SK-N-SH (cell line): ENCODE data around the gene TBL2. TPM values are rescaled to one million over a fixed set of nuclear protein-coding genes. Genes with fewer than 3 reads are reported as not detected.

Experiments
- CTCF ChIA-PET: fragments of 300-600, 350-600 bp; formaldehyde crosslinking; extraction: SDS; loops from one replicate; lab custom pipeline; 2021; lab: Yijun Ruan, JAX
- POLR2A ChIA-PET: fragments of 350-600 bp; sonication (Branson Sonifier 250); formaldehyde crosslinking; extraction: SDS; loops from one replicate; lab custom pipeline; 2020; ENCODE audit warnings: antibody characterized with exemption, inconsistent platforms; lab: Yijun Ruan, JAX
- DNase-seq: peaks from one replicate; pipeline ENCODE4 v3.0.0; 2012
- H2AFZ ChIP-seq: fragments of 200-600 bp; sonication (generic); 2 replicates; pipeline ENCODE4 v1.8.1; 2016; ENCODE audit warnings: antibody characterized with exemption, mild to moderate bottlenecking, low read depth
- H3F3A ChIP-seq: fragments of 200-600 bp; sonication (generic); replicated peaks from 2 replicates; pipeline ENCODE3; 2016; ENCODE audit warnings: antibody characterized with exemption, mild to moderate bottlenecking; ENCODE audit not compliant: insufficient read depth
- H3K27ac ChIP-seq, 2 experiments: fragments of 200-500 bp in 1 of 2; fragments of 200-600 bp in 1 of 2; sonication (Bioruptor generic) in 1 of 2; sonication (generic), shearing (Covaris generic) in 1 of 2; 2 replicates each; pipeline versions ENCODE4 v1.5.1 to v1.6.1; 2014 to 2016; ENCODE audit warnings: low read depth in 2 of 2, inconsistent platforms in 1 of 2, low read length in 1 of 2, mild to moderate bottlenecking in 1 of 2, mixed read lengths in 1 of 2
- H3K27me3 ChIP-seq: fragments of 200-600 bp; sonication (generic), shearing (Covaris generic); 2 replicates; pipeline ENCODE4 v1.6.1; 2016; ENCODE audit warnings: mixed run types; ENCODE audit not compliant: insufficient read depth
- H3K36me3 ChIP-seq, 2 experiments: fragments of 200-500 bp in 1 of 2; fragments of 200-600 bp in 1 of 2; sonication (Bioruptor generic) in 1 of 2; sonication (generic) in 1 of 2; replicated peaks in 1 of 2; 2 replicates each; pipeline versions ENCODE3 to v1.5.1; 2014 to 2016; ENCODE audit warnings: low read length in 1 of 2, mild to moderate bottlenecking in 1 of 2; ENCODE audit not compliant: insufficient read depth in 2 of 2, control insufficient read depth in 1 of 2
- H3K4me1 ChIP-seq, 2 experiments: fragments of 200-500 bp in 1 of 2; fragments of 200-600 bp in 1 of 2; sonication (Bioruptor generic) in 1 of 2; sonication (generic), shearing (Covaris generic) in 1 of 2; 2 replicates each; pipeline versions ENCODE4 v1.5.1 to v1.6.1; 2014 to 2016; ENCODE audit warnings: low read depth in 1 of 2, low read length in 1 of 2, mixed run types in 1 of 2; ENCODE audit not compliant: insufficient read depth in 2 of 2, control insufficient read depth in 1 of 2
- H3K4me2 ChIP-seq: fragments of 200-600 bp; sonication (generic), shearing (Covaris generic); 2 replicates; pipeline ENCODE4 v1.6.1; 2017; ENCODE audit warnings: mixed run types
- H3K4me3 ChIP-seq, 2 experiments: fragments of 200-500 bp in 1 of 2; fragments of 200-600 bp in 1 of 2; sonication (Bioruptor generic) in 1 of 2; sonication (generic), shearing (Covaris generic) in 1 of 2; 2 replicates each; pipeline versions ENCODE4 v1.5.1 to v1.8.1; 2014 to 2016; ENCODE audit warnings: low read depth in 2 of 2, inconsistent platforms in 1 of 2, low read length in 1 of 2, mild to moderate bottlenecking in 1 of 2, mixed read lengths in 1 of 2, moderate library complexity in 1 of 2
- H3K79me2 ChIP-seq: fragments of 200-600 bp; sonication (generic); 2 replicates; pipeline ENCODE4 v1.8.1; 2017; ENCODE audit warnings: mild to moderate bottlenecking; ENCODE audit not compliant: insufficient read depth
- H3K9ac ChIP-seq: fragments of 200-600 bp; sonication (generic); 2 replicates; pipeline ENCODE4 v1.6.1; 2017; ENCODE audit warnings: mixed run types
- H3K9me2 ChIP-seq: fragments of 200-600 bp; sonication (generic); 2 replicates; pipeline ENCODE4 v1.6.1; 2017; ENCODE audit warnings: mixed run types
- H3K9me3 ChIP-seq: fragments of 200-600 bp; sonication (generic); 2 replicates; pipeline ENCODE4 v1.6.1; 2017; ENCODE audit warnings: mixed run types, mild to moderate bottlenecking, moderate library complexity
- H4K20me1 ChIP-seq: fragments of 200-600 bp; sonication (generic); 2 replicates; pipeline ENCODE4 v1.6.1; 2017; ENCODE audit warnings: mild to moderate bottlenecking, mixed run types; ENCODE audit not compliant: insufficient read depth
- GATA2 ChIP-seq: sonication (generic); formaldehyde crosslinking; IDR thresholded peaks from 2 replicates; pipeline ENCODE4 v1.5.0; 2020; ENCODE audit warnings: mild to moderate bottlenecking, missing genetic modification reagents
- MXI1 ChIP-seq: IDR thresholded peaks from 2 replicates; pipeline ENCODE4 v1.6.1; 2012; ENCODE audit warnings: mild to moderate bottlenecking, low read depth, low read length, improper control_type of control experiment
- NRF1 ChIP-seq: IDR thresholded peaks from 2 replicates; pipeline ENCODE4 v1.6.1; 2012; ENCODE audit warnings: low read depth, mild to moderate bottlenecking, low read length
- RCOR1 ChIP-seq: fragments of 150-350 bp; IDR thresholded peaks from 2 replicates; pipeline ENCODE4 v1.6.1; 2017; ENCODE audit warnings: antibody characterized with exemption, low read length
- TAF1 ChIP-seq: IDR thresholded peaks from 2 replicates; pipeline ENCODE4 v1.6.1; 2012; ENCODE audit warnings: low read depth, mild to moderate bottlenecking, low read length, moderate library complexity, borderline replicate concordance
- YY1 ChIP-seq: IDR thresholded peaks from 2 replicates; pipeline ENCODE4 v1.4.0; 2012; ENCODE audit warnings: low read depth, mild to moderate bottlenecking
- WGBS: methylation state at CpG from one replicate; pipeline ENCODE4 v1.1.6; 2017; ENCODE audit warnings: low lambda C conversion rate; 5-methylcytosine and 5-hydroxymethylcytosine counted together
- polyA plus RNA-seq, 3 experiments: library from polyadenylated mRNA; depleted of rRNA; stranded (reverse); fragments of >200 nt; gene quantifications; 2 replicates each; pipeline ENCODE4 v1.2.3, GENCODE V29; 2012
- TF ChIP-seq, protein P1 (sequence below): fragments of 200-600 bp; sonication (generic); IDR thresholded peaks from 2 replicates; pipeline ENCODE4 v1.6.1; 2017; ENCODE audit warnings: antibody characterized with exemption, mild to moderate bottlenecking, moderate library complexity
- TF ChIP-seq, protein P2 (sequence below): IDR thresholded peaks from 2 replicates; pipeline ENCODE4 v1.6.1; 2012; ENCODE audit warnings: mild to moderate bottlenecking, low read depth, low read length, moderate library complexity
- TF ChIP-seq, protein P3 (sequence below): IDR thresholded peaks from 2 replicates; pipeline ENCODE4 v1.4.0; 2012; ENCODE audit warnings: low read depth, borderline replicate concordance
- TF ChIP-seq, protein P4 (sequence below): IDR thresholded peaks from 2 replicates; pipeline ENCODE4 v1.4.0; 2012; ENCODE audit warnings: low read depth

TBL2 gene
- polyA plus RNA-seq, 1 of the 3 experiments (the other 2 are of a cell fraction): 63.6 TPM

DNA sequence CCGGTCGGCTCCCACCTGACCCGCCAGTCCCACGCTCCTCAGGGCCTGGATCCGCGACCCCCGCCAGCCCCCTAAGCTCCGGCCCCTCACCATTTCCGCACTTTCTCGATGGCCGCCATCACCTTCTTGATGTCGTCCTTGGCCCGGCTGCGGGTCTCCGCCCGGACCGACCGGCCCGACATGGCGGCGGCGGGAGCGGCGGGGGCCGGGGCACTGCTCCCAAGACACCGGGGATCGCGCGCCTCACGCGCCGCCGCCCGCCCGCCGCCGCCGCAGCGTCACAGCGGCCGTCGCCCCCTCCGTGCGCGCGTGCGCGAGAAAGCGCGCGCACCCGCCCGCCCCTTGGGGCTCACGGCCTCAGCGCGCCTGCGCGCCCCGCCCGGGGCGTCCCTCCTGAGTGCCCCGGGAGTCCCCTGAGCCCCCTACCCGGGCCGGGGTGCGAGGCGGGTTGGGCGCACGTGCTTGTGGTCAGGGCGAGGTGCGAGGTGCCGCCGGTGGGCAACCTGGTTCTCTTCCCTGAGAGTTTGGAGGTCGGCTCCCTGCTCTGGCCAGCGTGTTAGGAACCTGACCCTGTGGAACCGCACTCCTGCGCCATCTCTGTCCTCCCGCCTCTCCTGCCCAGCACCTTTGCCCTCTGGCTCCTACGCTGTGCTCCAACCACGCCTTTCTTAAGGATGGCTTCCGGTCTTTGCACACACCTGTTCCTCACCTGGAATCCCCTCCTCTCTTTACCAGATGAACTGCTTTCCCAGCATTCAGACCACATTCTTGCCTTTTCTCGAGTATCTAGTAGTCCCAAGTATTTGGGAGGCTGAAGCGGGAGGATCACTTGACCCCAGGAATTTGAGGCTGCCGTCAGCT, 20.8 kb downstream of the TBL2 start, which contains the start of gene BCL7B:
Gene BCL7B (minus strand): TSS at position 294 of the 861 bp plus-strand sequence. CDS start 112 bp downstream, at position 182.
- 11% methylated on average over 34 of the region's 83 CpGs for WGBS
- DNase-seq: peak; percentile 100

More for the DNA sequence above, 20.8 kb downstream of the TBL2 start, which contains the start of gene BCL7B:
- POLR2A ChIA-PET: interaction anchor here (0.8 to 1.5 kb wide), 4 partner anchors 11 to 35 kb away, joined by 4 to 8 read pairs (median 6); partner anchors contain the start of genes BAZ1B and TBL2
- peak within 1 kb of the TSS; percentile 61 to 84 for H3K4me3 ChIP-seq
- peaks cover 24% of the 10 kb centered on the region for H3F3A ChIP-seq
- H3K36me3 ChIP-seq: peaks cover 0 to 14% of the 10 kb centered on the region in 2 experiments
- peak within 1 kb of the TSS; percentile 95 for H3K4me2 ChIP-seq
- peaks cover 43% of the 10 kb centered on the region for H3K79me2 ChIP-seq
- CTCF ChIA-PET: interaction anchor here (0.8 to 2.4 kb wide), 5 partner anchors 8 to 469 kb away, joined by 3 to 9 read pairs (median 5); no protein-coding TSS in a partner anchor
- H2AFZ ChIP-seq: peak within 1 kb of the TSS; percentile 89; the same call in 1 of the 2 replicates
- peaks cover 9 to 15% of the 10 kb centered on the region in 2 experiments; a peak in 3 of 4 replicates for H3K4me1 ChIP-seq
- peak within 1 kb of the TSS; percentile 92 to 94 for H3K27ac ChIP-seq
- no peaks in the 10 kb centered on the region for H3K9me3 ChIP-seq
- peaks cover 39% of the 10 kb centered on the region for H4K20me1 ChIP-seq
- H3K9ac ChIP-seq: peak within 1 kb of the TSS; percentile 98
- no peaks in the 10 kb centered on the region for H3K27me3 ChIP-seq
- TF ChIP-seq NRF1 (peak; percentile 89), MXI1 (peak; percentile 61), RCOR1 (no peak), YY1 (peak; percentile 51; the same call in 1 of the 2 replicates), GATA2 (no peak), TAF1 (peak; percentile 32; the same call in 1 of the 2 replicates)
- TF ChIP-seq, protein P1, sequence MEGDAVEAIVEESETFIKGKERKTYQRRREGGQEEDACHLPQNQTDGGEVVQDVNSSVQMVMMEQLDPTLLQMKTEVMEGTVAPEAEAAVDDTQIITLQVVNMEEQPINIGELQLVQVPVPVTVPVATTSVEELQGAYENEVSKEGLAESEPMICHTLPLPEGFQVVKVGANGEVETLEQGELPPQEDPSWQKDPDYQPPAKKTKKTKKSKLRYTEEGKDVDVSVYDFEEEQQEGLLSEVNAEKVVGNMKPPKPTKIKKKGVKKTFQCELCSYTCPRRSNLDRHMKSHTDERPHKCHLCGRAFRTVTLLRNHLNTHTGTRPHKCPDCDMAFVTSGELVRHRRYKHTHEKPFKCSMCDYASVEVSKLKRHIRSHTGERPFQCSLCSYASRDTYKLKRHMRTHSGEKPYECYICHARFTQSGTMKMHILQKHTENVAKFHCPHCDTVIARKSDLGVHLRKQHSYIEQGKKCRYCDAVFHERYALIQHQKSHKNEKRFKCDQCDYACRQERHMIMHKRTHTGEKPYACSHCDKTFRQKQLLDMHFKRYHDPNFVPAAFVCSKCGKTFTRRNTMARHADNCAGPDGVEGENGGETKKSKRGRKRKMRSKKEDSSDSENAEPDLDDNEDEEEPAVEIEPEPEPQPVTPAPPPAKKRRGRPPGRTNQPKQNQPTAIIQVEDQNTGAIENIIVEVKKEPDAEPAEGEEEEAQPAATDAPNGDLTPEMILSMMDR: no peak
- TF ChIP-seq, protein P2, sequence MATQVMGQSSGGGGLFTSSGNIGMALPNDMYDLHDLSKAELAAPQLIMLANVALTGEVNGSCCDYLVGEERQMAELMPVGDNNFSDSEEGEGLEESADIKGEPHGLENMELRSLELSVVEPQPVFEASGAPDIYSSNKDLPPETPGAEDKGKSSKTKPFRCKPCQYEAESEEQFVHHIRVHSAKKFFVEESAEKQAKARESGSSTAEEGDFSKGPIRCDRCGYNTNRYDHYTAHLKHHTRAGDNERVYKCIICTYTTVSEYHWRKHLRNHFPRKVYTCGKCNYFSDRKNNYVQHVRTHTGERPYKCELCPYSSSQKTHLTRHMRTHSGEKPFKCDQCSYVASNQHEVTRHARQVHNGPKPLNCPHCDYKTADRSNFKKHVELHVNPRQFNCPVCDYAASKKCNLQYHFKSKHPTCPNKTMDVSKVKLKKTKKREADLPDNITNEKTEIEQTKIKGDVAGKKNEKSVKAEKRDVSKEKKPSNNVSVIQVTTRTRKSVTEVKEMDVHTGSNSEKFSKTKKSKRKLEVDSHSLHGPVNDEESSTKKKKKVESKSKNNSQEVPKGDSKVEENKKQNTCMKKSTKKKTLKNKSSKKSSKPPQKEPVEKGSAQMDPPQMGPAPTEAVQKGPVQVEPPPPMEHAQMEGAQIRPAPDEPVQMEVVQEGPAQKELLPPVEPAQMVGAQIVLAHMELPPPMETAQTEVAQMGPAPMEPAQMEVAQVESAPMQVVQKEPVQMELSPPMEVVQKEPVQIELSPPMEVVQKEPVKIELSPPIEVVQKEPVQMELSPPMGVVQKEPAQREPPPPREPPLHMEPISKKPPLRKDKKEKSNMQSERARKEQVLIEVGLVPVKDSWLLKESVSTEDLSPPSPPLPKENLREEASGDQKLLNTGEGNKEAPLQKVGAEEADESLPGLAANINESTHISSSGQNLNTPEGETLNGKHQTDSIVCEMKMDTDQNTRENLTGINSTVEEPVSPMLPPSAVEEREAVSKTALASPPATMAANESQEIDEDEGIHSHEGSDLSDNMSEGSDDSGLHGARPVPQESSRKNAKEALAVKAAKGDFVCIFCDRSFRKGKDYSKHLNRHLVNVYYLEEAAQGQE: 0 out of 2 replicates have a peak, but pooled peaks have one; percentile 31
- TF ChIP-seq, protein P3, sequence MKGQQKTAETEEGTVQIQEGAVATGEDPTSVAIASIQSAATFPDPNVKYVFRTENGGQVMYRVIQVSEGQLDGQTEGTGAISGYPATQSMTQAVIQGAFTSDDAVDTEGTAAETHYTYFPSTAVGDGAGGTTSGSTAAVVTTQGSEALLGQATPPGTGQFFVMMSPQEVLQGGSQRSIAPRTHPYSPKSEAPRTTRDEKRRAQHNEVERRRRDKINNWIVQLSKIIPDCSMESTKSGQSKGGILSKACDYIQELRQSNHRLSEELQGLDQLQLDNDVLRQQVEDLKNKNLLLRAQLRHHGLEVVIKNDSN: 0 out of 2 replicates have a peak, but pooled peaks have one; percentile 14
- TF ChIP-seq, protein P4, sequence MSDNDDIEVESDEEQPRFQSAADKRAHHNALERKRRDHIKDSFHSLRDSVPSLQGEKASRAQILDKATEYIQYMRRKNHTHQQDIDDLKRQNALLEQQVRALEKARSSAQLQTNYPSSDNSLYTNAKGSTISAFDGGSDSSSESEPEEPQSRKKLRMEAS: peak; percentile 98
- H3K9me2 ChIP-seq: no peaks in the 10 kb centered on the region
